Ovary (tissue), 3 donors: ENCODE data around the gene MTMR8.

Experiments
- EP300 ChIP-seq: sonication (generic); formaldehyde crosslinking; IDR thresholded peaks from one replicate; pipeline ENCODE4 v1.6.1; 2017; ENCODE audit warnings: antibody characterized with exemption
- POLR2A ChIP-seq: fragments of 450-650 bp; IDR thresholded peaks from one replicate; pipeline ENCODE4 v1.6.1; 2017; ENCODE audit warnings: antibody characterized with exemption, mild to moderate bottlenecking, moderate library complexity
- TF ChIP-seq, protein P1 (sequence below), 3 donors: fragments of 450-650 bp in 2 of 3; fragments of 200-600 bp in 1 of 3; IDR thresholded peaks; one replicate each; pipeline versions ENCODE4 v1.5.1 to v1.8.0; 2016 to 2022; ENCODE audit warnings: antibody characterized with exemption in 3 of 3, mild to moderate bottlenecking in 1 of 3
- donor health status: DM: no; HTN: no; CAD: no.

DNA sequence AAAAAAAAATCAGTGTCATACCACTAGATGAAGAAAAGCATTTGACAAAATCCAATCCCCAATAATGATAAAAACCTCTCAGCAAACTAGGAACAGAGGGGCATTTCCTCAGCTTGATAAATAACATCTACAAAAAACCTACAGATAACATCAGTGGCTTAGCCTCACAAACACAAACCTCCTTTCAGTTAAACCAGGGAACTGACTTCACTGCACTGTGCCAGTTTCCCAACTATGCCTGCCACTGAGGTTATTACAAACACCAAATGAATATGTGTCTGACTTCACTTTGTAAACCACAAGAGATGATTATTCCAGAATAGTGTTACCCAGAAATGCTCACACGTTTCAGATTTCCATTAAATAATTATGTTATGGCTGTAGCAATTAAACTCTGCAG lies 15.3 kb downstream of the MTMR8 start:
- TF ChIP-seq, protein P1, sequence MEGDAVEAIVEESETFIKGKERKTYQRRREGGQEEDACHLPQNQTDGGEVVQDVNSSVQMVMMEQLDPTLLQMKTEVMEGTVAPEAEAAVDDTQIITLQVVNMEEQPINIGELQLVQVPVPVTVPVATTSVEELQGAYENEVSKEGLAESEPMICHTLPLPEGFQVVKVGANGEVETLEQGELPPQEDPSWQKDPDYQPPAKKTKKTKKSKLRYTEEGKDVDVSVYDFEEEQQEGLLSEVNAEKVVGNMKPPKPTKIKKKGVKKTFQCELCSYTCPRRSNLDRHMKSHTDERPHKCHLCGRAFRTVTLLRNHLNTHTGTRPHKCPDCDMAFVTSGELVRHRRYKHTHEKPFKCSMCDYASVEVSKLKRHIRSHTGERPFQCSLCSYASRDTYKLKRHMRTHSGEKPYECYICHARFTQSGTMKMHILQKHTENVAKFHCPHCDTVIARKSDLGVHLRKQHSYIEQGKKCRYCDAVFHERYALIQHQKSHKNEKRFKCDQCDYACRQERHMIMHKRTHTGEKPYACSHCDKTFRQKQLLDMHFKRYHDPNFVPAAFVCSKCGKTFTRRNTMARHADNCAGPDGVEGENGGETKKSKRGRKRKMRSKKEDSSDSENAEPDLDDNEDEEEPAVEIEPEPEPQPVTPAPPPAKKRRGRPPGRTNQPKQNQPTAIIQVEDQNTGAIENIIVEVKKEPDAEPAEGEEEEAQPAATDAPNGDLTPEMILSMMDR (IDR thresholded peaks at IDR 0.05), result no peak
- no peak for TF ChIP-seq POLR2A
- no peak for TF ChIP-seq EP300
